GM23338 (cell line): ENCODE data around the gene ZBTB46.

Experiments
- CREB1 ChIP-seq: fragments of 250-450 bp; sonication (Bioruptor Pico); IDR thresholded peaks from 2 replicates; pipeline ENCODE4 v1.5.0; 2020; ENCODE audit warnings: low read depth, mild to moderate bottlenecking, moderate library complexity
- CTCF ChIP-seq, 2 experiments: fragments of 200-600 bp in 1 of 2; sonication (generic) in 1 of 2; conservative IDR thresholded peaks; 2 replicates each; pipeline versions ENCODE4 v1.5.1 to v1.6.1; 2016 to 2017; ENCODE audit warnings: antibody characterized with exemption in 2 of 2, low read depth in 2 of 2, mild to moderate bottlenecking in 2 of 2, moderate library complexity in 1 of 2
- EZH2 ChIP-seq: fragments of 200-600 bp; sonication (generic); IDR thresholded peaks from one replicate; pipeline ENCODE4 v1.8.0; 2017; ENCODE audit warnings: antibody characterized with exemption, mild to moderate bottlenecking, low read depth; ENCODE audit not compliant: unreplicated experiment
- EZH2phosphoT487 ChIP-seq: fragments of 200-600 bp; sonication (generic); IDR thresholded peaks from one replicate; pipeline ENCODE4 v1.8.1; 2018; ENCODE audit warnings: antibody characterized with exemption; ENCODE audit not compliant: unreplicated experiment
- POLR2AphosphoS5 ChIP-seq: IDR thresholded peaks from 2 replicates; pipeline ENCODE4 v1.6.1; 2016; ENCODE audit warnings: antibody characterized with exemption, low read depth
- REST ChIP-seq: IDR thresholded peaks from one replicate; pipeline ENCODE4 v1.6.1; 2018; ENCODE audit warnings: antibody characterized with exemption; ENCODE audit not compliant: unreplicated experiment

- no peak for TF ChIP-seq CTCF (conservative IDR thresholded peaks at IDR 0.05; ENCODE audit: low read depth in 2 of 2)
- TF ChIP-seq REST = no peak
- TF ChIP-seq POLR2AphosphoS5 = no peak
- TF ChIP-seq CREB1 (CRISPR knock-in tag) = no peak
- TF ChIP-seq EZH2 = no peak
- no peak for TF ChIP-seq EZH2phosphoT487
These were observed 5.5 kb downstream of the ZBTB46 start for GRCh38 chr20:63825331-63826118.
